ENCODE data around the gene KLHL41.

DNA sequence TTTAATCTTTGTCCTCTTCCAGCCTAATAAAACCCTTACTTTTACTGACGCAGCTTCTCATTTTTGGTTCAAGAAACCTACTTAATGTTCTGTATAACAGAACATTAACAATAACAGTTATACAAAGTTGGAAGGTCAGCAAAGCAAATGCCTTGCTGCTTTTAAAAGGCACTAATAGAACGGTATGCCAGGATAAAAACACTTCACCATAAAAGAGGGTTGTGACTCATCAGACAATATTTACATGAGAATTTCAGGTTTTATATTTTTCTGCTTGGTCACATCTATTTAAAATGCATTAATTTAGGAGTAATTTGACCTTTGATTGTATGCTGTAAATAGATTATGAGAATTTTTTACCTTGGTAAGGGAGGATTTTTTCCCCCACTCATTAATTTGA, 3.0 kb downstream of the KLHL41 start:
- TF ChIP-seq, protein P1, sequence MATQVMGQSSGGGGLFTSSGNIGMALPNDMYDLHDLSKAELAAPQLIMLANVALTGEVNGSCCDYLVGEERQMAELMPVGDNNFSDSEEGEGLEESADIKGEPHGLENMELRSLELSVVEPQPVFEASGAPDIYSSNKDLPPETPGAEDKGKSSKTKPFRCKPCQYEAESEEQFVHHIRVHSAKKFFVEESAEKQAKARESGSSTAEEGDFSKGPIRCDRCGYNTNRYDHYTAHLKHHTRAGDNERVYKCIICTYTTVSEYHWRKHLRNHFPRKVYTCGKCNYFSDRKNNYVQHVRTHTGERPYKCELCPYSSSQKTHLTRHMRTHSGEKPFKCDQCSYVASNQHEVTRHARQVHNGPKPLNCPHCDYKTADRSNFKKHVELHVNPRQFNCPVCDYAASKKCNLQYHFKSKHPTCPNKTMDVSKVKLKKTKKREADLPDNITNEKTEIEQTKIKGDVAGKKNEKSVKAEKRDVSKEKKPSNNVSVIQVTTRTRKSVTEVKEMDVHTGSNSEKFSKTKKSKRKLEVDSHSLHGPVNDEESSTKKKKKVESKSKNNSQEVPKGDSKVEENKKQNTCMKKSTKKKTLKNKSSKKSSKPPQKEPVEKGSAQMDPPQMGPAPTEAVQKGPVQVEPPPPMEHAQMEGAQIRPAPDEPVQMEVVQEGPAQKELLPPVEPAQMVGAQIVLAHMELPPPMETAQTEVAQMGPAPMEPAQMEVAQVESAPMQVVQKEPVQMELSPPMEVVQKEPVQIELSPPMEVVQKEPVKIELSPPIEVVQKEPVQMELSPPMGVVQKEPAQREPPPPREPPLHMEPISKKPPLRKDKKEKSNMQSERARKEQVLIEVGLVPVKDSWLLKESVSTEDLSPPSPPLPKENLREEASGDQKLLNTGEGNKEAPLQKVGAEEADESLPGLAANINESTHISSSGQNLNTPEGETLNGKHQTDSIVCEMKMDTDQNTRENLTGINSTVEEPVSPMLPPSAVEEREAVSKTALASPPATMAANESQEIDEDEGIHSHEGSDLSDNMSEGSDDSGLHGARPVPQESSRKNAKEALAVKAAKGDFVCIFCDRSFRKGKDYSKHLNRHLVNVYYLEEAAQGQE (IDR thresholded peaks at IDR 0.05; ENCODE audit: insufficient read depth in 1 of 2, low read depth in 2 of 2, low read length in 2 of 2), result no peak
- no peak for TF ChIP-seq POLR2AphosphoS5 (IDR thresholded peaks at IDR 0.05; ENCODE audit: low read depth, low read length)

Data from PFSK-1 (cell line).